ENCODE measurements around the gene EREG.

DNA sequence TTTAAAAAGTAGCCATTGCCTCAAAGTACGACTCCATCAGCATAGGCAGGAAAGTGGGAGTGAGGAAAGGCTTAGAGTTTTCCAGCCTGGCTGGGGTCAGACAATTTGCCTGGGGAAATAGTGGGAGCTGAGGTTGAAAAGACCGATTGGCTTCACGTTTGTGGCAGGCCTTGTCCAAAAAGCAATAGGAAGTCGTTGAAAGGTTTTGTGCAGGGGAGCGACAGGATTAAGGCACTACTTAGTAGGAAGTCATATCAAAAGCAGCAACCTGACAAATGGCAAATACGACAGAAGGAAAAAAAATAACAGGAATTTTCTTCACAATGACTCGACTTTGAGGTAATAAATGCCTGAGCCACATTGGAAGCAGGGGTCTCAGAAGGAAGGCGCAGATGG is 691 bp upstream of the EREG start:
- TF ChIP-seq CTCF (conservative IDR thresholded peaks at IDR 0.05) (no peak), EZH2 (IDR thresholded peaks at IDR 0.05; ENCODE audit: low read depth) (no peak)

Measured in PC-9 (cell line).